H9 (cell line): ENCODE measurements around the gene RNASE7. TPM values are rescaled to one million over a fixed set of nuclear protein-coding genes. Genes with fewer than 3 reads are reported as not detected.

Source experiments
- DNase-seq: peaks from one replicate; pipeline ENCODE4 v3.0.0-alpha.2; 2017
- H2AFZ ChIP-seq: one replicate; pipeline ENCODE4 v1.6.1; 2013; ENCODE audit warnings: mild to moderate bottlenecking, low read length, control low read depth, moderate library complexity
- H2AK5ac ChIP-seq: 2 replicates; pipeline ENCODE4 v1.6.1; 2013; ENCODE audit warnings: low read length, control low read depth, mixed read lengths; ENCODE audit not compliant: insufficient read length
- H2BK120ac ChIP-seq: one replicate; pipeline ENCODE4 v1.6.1; 2013; ENCODE audit warnings: low read depth, mild to moderate bottlenecking, low read length, control low read depth, inconsistent platforms; ENCODE audit not compliant: poor library complexity, severe bottlenecking
- H2BK12ac ChIP-seq: 2 replicates; pipeline ENCODE4 v1.6.1; 2013; ENCODE audit warnings: low read length, control low read depth, mixed read lengths, low read depth; ENCODE audit not compliant: insufficient read length
- H2BK15ac ChIP-seq: 2 replicates; pipeline ENCODE4 v1.6.1; 2013; ENCODE audit warnings: low read depth, low read length, control low read depth
- H2BK20ac ChIP-seq: one replicate; pipeline ENCODE4 v1.6.1; 2013; ENCODE audit warnings: low read depth, mild to moderate bottlenecking, low read length, control low read depth, inconsistent platforms; ENCODE audit not compliant: poor library complexity, severe bottlenecking
- H2BK5ac ChIP-seq: 2 replicates; pipeline ENCODE4 v1.6.1; 2013; ENCODE audit warnings: low read length, control low read depth, mixed read lengths; ENCODE audit not compliant: insufficient read length
- H3K14ac ChIP-seq: 2 replicates; pipeline ENCODE4 v1.6.1; 2013; ENCODE audit warnings: low read length, control low read depth; ENCODE audit not compliant: insufficient read depth
- H3K18ac ChIP-seq: 2 replicates; pipeline ENCODE4 v1.6.1; 2013; ENCODE audit warnings: low read depth, mild to moderate bottlenecking, mixed read lengths, low read length, control low read depth; ENCODE audit not compliant: insufficient read length
- H3K23ac ChIP-seq: 2 replicates; pipeline ENCODE4 v1.6.1; 2013; ENCODE audit warnings: low read length, control low read depth, mixed read lengths, low read depth; ENCODE audit not compliant: insufficient read length
- H3K23me2 ChIP-seq: 2 replicates; pipeline ENCODE4 v1.6.1; 2013; ENCODE audit warnings: low read depth, mild to moderate bottlenecking, mixed read lengths, low read length, control low read depth; ENCODE audit not compliant: insufficient read length, poor library complexity, severe bottlenecking
- H3K27ac ChIP-seq: 2 replicates; pipeline ENCODE4 v1.5.1; 2013; ENCODE audit warnings: low read length, control low read depth, mixed read lengths, low read depth; ENCODE audit not compliant: insufficient read length
- H3K27me3 ChIP-seq: 2 replicates; pipeline ENCODE4 v1.6.1; 2013; ENCODE audit warnings: low read length, control low read depth, inconsistent platforms; ENCODE audit not compliant: insufficient read depth
- H3K4ac ChIP-seq: 2 replicates; pipeline ENCODE4 v1.6.1; 2013; ENCODE audit warnings: low read depth, mild to moderate bottlenecking, control low read depth, inconsistent platforms, low read length, moderate library complexity
- H3K4me1 ChIP-seq: 2 replicates; pipeline ENCODE4 v1.6.1; 2013; ENCODE audit warnings: low read length, control low read depth, inconsistent platforms; ENCODE audit not compliant: insufficient read depth
- H3K4me2 ChIP-seq: 2 replicates; pipeline ENCODE4 v1.6.1; 2013; ENCODE audit warnings: low read length, control low read depth, mixed read lengths; ENCODE audit not compliant: insufficient read length, insufficient read depth
- H3K56ac ChIP-seq: 2 replicates; pipeline ENCODE4 v1.6.1; 2013; ENCODE audit warnings: low read depth, mild to moderate bottlenecking, mixed read lengths, low read length, control low read depth; ENCODE audit not compliant: insufficient read length
- H3K79me1 ChIP-seq: 2 replicates; pipeline ENCODE4 v1.6.1; 2013; ENCODE audit warnings: low read depth, mild to moderate bottlenecking, moderate library complexity, low read length, control low read depth, inconsistent platforms; ENCODE audit not compliant: insufficient read depth, poor library complexity, severe bottlenecking
- H3K79me2 ChIP-seq: 2 replicates; pipeline ENCODE4 v1.6.1; 2013; ENCODE audit warnings: low read length, control low read depth, inconsistent platforms; ENCODE audit not compliant: insufficient read depth
- H3K9ac ChIP-seq: 2 replicates; pipeline ENCODE4 v1.6.1; 2013; ENCODE audit warnings: low read length, control low read depth, mixed read lengths; ENCODE audit not compliant: insufficient read length; ENCODE audit errors: extremely low read depth
- H3K9me3 ChIP-seq: one replicate; pipeline ENCODE4 v1.6.1; 2013; ENCODE audit warnings: low read depth, low read length, inconsistent platforms; ENCODE audit not compliant: control insufficient read depth
- H3T11ph ChIP-seq: one replicate; pipeline ENCODE4 v1.6.1; 2013; ENCODE audit warnings: mild to moderate bottlenecking, low read length, control low read depth, inconsistent platforms
- H4K20me1 ChIP-seq: one replicate; pipeline ENCODE4 v1.6.1; 2013; ENCODE audit not compliant: control insufficient read depth, insufficient read length, insufficient read depth
- H4K5ac ChIP-seq: 2 replicates; pipeline ENCODE4 v1.6.1; 2013; ENCODE audit warnings: low read depth, mild to moderate bottlenecking, mixed read lengths, low read length, control low read depth; ENCODE audit not compliant: insufficient read length
- H4K8ac ChIP-seq: replicated peaks from 2 replicates; pipeline ENCODE4 v1.6.1; 2013; ENCODE audit warnings: low read length, control low read depth, mixed read lengths, low read depth; ENCODE audit not compliant: insufficient read length
- H4K91ac ChIP-seq: 2 replicates; pipeline ENCODE4 v1.6.1; 2013; ENCODE audit warnings: low read depth, mild to moderate bottlenecking, moderate library complexity, mixed read lengths, low read length, control low read depth; ENCODE audit not compliant: insufficient read length
- H3K27ac Mint-ChIP-seq, 3 experiments: 2 replicates in 2 of 3; 3 replicates in 1 of 3; pipeline ENCODE4 v1.8.0; 2020 to 2021; ENCODE audit warnings: mixed read lengths in 3 of 3, mild to moderate bottlenecking in 1 of 3, moderate library complexity in 1 of 3
- H3K27me3 Mint-ChIP-seq: 2 replicates; pipeline ENCODE4 v1.8.0; 2021; ENCODE audit warnings: low read depth, mild to moderate bottlenecking, moderate library complexity, mixed read lengths
- H3K36me3 Mint-ChIP-seq, 3 experiments: 2 replicates in 2 of 3; 3 replicates in 1 of 3; pipeline ENCODE4 v1.8.0; 2020 to 2021; ENCODE audit warnings: low read depth in 3 of 3, mixed read lengths in 3 of 3; ENCODE audit not compliant: insufficient read depth in 1 of 3
- H3K4me1 Mint-ChIP-seq, 2 experiments: 2 replicates each; pipeline ENCODE4 v1.8.0; 2020; ENCODE audit warnings: mixed read lengths in 2 of 2
- H3K4me3 Mint-ChIP-seq, 2 experiments: 2 replicates in 1 of 2; 3 replicates in 1 of 2; pipeline ENCODE4 v1.8.0; 2020 to 2021; ENCODE audit warnings: mild to moderate bottlenecking in 2 of 2, mixed read lengths in 2 of 2, moderate library complexity in 1 of 2
- H3K9me3 Mint-ChIP-seq, 2 experiments: 2 replicates in 1 of 2; 3 replicates in 1 of 2; pipeline ENCODE4 v1.8.0; 2020; ENCODE audit warnings: mild to moderate bottlenecking in 2 of 2, mixed read lengths in 2 of 2, moderate library complexity in 1 of 2
- CTCF ChIP-seq: fragments of 200-600 bp; sonication (generic); conservative IDR thresholded peaks from 3 replicates; pipeline ENCODE4 v1.8.0; 2021; ENCODE audit warnings: antibody characterized with exemption, mild to moderate bottlenecking
- WGBS: extraction: QIAGEN DNeasy Blood & Tissue Kit; methylation state at CpG from one replicate; pipeline ENCODE4 v1.1.7; 2013; ENCODE audit warnings: missing lambda C conversion rate, low lambda C conversion rate, mixed read lengths; ENCODE audit not compliant: insufficient read length; ENCODE audit errors: extremely low coverage; 5-methylcytosine and 5-hydroxymethylcytosine counted together
- total RNA-seq: library from RNA; stranded (reverse); gene quantifications from 2 replicates; pipeline ENCODE4 v1.2.1, GENCODE V29; 2021

RNASE7 gene
- total RNA-seq, 1 experiment from 2014 or later, result not detected

- H3K79me2 ChIP-seq, result no peaks in the 10 kb centered on the region
- H3K4me3 Mint-ChIP-seq, result no peak overlapping the region
- H3K56ac ChIP-seq, result no peak overlapping the region
- H3K4me1 Mint-ChIP-seq, result peaks cover 10 to 11% of the 10 kb centered on the region in 2 experiments
- no peak for DNase-seq
- H3K79me1 ChIP-seq, result no peaks in the 10 kb centered on the region
- no peak overlapping the region for H2BK120ac ChIP-seq
- no peak overlapping the region for H2BK5ac ChIP-seq
- H3K18ac ChIP-seq, result no peak overlapping the region
- H3K4me1 ChIP-seq, result no peaks in the 10 kb centered on the region; the same call in 1 of the 2 replicates
- no peak overlapping the region for H3K27ac ChIP-seq
- no peak overlapping the region for H2BK15ac ChIP-seq
- no peak overlapping the region for H2AFZ ChIP-seq
- H3K9me3 ChIP-seq, result no peaks in the 10 kb centered on the region
- H3K4ac ChIP-seq, result no peak overlapping the region
- no peak overlapping the region for H3K27ac Mint-ChIP-seq
- no CpG with 5 or more reads among the region's 13 CpGs for WGBS
- H4K8ac ChIP-seq, result no peak overlapping the region
- no peak for TF ChIP-seq CTCF
- no peak overlapping the region for H3K4me2 ChIP-seq
- H3K27me3 ChIP-seq, result no peaks in the 10 kb centered on the region
- no peak overlapping the region for H3K9ac ChIP-seq
- peaks cover 5% of the 10 kb centered on the region for H3K27me3 Mint-ChIP-seq
- H2AK5ac ChIP-seq, result no peak overlapping the region
- H3K36me3 Mint-ChIP-seq, result no peaks in the 10 kb centered on the region
- H3T11ph ChIP-seq, result no peak overlapping the region
- H3K23me2 ChIP-seq, result no peaks in the 10 kb centered on the region
- H2BK12ac ChIP-seq, result no peak overlapping the region
- H4K20me1 ChIP-seq, result no peaks in the 10 kb centered on the region
- no peaks in the 10 kb centered on the region for H3K9me3 Mint-ChIP-seq
- H3K14ac ChIP-seq, result no peak overlapping the region
- no peak overlapping the region for H4K5ac ChIP-seq
- no peak overlapping the region for H3K23ac ChIP-seq
- H2BK20ac ChIP-seq, result no peak overlapping the region
- H4K91ac ChIP-seq, result no peak overlapping the region
Measured at GRCh38 chr14:21060614-21061346, 18.6 kb downstream of the RNASE7 start.
